CD4-positive, alpha-beta T cell treated with Interleukin-17A for 4 hours (primary cell): Measurements from ENCODE around the gene AMOTL2.

ENCODE experiments used
- DNase-seq: peaks from one replicate; pipeline ENCODE4 v3.0.0-alpha.2; 2020; ENCODE audit warnings: mixed read lengths

AMOTL2 gene

DNA sequence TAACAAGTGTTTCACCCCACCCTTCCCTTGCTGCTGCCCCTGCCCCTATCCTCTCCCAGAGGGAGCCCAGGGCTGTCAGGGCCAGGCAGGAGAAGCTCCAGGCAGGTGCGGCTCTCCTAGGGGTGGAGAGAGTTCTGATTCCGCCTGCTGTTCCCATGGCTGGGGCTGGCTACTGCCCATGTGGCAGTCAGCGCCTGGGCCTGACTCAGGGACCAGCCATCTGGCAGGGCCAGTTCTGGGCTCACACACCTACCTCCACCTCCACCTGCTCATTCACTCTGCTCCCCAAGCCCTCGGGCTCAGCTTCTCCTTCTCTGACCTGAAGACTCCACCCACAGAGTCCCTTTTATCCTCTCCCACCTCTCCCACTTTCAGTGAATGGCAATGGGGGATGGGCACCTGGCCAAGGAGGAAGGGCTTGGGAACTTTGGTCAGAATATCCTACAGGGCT is 23.4 kb downstream of the AMOTL2 start:
- no peak for DNase-seq

GRCh38 chr3:134350266-134350665 is 24.0 kb downstream of the AMOTL2 start:
- DNase-seq = no peak

DNA sequence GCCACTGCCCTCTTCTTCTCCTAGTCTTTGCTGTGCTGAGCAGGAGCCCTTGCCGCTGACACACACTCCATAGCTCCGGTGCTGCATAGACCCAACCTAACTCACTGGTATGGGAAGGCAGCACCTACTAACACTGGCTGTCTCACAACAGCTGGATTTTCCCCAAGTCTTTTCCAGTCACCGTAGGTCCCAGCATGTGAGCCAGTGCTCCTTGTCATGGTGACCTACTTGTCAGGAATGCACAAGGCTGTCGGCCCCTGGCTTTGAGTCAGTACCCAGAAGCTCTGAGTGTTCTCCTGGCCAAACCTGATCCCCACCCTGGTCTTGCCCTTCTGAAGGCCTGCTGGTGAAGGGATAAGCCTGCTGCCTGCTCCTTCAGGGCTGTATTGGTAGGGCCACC is 25.7 kb downstream of the AMOTL2 start:
- DNase-seq = no peak

DNA sequence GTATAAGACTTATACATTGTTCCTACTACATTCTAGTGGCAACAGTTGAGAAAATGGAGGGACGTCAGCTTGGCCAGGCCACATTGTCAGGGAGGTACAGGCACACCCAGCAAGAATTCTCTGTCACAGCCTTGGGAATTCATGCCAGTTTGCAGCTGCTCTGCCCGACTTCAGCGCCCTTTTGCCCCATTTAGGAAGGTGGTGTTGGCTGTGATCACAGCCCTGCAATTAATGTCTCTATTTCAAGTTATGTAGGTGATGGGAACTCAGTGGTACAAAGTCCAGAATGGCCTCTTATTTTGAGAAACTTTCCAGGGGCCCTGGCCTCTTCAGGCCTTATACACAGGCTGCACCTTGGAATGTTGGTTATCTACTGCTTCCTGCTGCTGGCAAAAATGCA is 26.7 kb downstream of the AMOTL2 start:
- DNase-seq = no peak

GRCh38 chr3:134346744-134347143 is 27.5 kb downstream of the AMOTL2 start:
- DNase-seq = no peak

GRCh38 chr3:134345202-134345601 is 29.0 kb downstream of the AMOTL2 start:
- no peak for DNase-seq

DNA sequence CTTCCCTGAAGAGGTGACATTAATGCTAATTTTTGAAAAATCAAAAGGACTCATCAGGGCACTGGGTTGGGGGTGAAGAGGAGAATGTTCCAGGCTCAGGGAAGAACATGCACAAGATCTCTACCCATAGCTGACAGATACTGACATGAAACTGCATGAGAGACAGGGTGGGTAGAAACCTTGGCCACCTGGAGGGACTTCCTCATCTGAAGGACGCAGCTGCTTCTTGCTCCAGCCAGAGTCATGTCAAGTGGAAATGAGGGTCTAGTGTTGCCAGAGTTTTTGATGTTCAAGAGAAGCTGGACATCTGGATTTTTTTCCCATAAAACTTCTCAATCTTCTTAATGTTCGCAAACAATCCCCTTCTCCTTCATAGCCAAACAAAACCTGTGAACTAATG is 29.7 kb downstream of the AMOTL2 start:
- no peak for DNase-seq

GRCh38 chr3:134342259-134342658 is 32.0 kb downstream of the AMOTL2 start:
- no peak for DNase-seq

GRCh38 chr3:134341389-134341788 is 32.9 kb downstream of the AMOTL2 start:
- DNase-seq = no peak

DNA sequence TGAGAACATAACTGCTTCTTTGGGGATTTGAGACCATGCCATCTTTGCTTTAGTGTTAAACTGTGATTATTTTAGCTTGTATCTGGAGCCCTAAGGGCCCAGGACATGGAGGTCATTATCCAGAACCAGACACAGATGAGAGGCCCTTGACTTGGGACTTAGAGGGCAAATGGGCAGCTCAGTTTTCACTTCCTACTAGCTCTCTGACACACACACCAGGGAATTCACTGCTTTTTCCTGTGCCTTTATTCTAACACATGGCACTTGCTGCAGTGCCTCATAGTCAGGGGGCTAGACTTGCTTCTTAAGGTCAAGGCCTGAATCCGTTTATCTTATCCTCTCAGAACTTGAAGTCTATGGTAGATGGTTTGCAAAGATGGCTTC is 33.3 kb downstream of the AMOTL2 start:
- DNase-seq = no peak

- no peak for DNase-seq
Observed at GRCh38 chr3:134340362-134340981, 33.8 kb downstream of the AMOTL2 start.

DNA sequence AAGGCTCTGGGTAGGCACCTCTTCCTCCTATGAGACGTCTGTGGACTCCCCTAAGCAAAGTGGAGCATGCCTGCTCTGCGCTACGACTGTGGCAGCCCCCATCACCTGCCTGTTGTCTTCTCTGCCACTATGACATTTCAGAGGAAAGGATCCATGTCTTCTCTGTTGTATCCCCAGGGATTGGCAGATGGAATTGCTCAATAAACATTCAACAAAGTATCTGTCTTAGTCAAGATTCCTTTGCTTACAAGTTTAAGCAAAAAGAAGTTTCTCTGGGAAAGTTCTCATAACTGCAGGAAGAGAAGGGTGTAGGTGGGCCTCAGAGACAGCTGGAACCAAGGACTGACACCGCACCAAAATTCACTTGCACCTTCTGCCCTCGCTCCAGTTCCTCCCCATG is 34.3 kb downstream of the AMOTL2 start:
- no peak for DNase-seq

DNA sequence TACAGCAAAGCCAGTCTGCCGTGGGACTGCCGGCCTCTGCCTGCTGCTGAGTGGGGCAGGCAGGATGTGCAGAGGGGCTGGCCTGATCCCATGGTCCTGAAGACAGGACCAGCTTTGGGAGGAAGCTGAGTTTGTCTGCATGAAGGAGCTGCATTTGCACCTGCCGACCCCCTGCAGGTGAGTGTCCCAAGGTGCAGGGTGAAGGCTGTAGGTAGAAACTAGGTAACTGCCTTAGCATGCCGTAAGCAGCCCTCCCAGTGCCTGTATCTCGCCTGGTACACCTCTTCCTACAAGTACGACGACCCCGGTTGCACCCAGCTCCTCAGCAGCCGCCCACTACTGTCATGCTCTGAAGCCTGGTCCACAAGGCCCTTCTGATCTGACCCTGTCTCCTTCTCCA is 34.9 kb downstream of the AMOTL2 start:
- no peak for DNase-seq

- DNase-seq = no peak
Observed at GRCh38 chr3:134338516-134339261, 35.6 kb downstream of the AMOTL2 start.

DNA sequence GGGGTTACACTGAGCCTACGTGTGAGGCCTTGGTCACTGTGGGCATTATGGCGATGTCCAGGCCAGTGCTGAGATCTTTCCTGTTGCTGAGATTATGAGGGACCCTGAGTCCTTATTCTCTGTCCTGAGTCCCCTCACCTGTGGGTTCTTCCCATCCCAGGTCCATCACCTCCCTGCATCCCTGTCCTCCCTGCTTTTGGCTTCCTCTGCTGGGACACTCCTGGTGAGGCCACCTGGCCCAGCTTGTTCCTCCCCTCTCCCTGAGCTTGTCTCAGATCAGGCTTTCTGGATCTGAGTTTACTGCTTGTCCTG is 36.1 kb downstream of the AMOTL2 start:
- DNase-seq = no peak

GRCh38 chr3:134337511-134338200 is 36.6 kb downstream of the AMOTL2 start:
- DNase-seq = no peak

DNA sequence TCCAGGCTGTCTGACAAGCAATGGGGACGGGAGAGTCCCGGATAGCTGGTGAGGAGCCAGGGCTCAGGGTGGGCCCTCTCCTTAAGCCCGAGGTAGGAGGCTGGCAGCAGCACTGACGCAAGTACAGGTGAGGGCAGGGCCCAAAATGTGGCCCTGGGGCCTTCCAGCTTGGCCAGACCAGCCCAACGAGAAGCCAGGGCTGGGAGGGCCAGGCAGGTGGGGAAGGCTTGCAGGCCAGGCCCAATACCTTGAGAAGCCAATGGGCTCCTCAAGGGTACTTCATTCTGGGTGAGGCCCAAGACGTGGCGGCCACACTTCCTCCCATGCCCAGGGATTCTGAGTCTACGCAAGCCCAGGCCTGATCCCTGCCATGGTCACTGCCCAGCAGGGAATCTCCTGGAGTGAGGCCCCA is 37.2 kb downstream of the AMOTL2 start:
- DNase-seq = no peak

- no peak for DNase-seq
Observed at GRCh38 chr3:134336587-134336986, 37.7 kb downstream of the AMOTL2 start.

DNA sequence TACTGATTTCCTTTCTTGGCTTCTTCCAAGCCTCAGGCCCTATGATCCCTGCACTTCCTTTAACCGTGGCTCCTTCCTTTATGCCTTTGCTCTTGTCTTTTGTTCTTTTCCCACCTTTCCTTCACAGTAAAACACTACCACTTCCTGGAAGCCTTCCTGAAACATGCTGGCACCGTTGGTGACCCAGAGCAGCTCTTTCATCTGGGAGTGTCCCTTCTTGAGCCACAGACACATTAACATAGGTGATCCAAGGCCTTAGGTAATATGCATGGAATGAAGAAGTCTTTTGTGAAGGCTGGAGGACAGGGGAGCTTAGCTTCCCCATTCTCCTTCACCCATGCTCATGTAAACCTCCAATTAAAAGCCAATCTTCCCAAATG is 39.4 kb downstream of the AMOTL2 start:
- DNase-seq = no peak

DNA sequence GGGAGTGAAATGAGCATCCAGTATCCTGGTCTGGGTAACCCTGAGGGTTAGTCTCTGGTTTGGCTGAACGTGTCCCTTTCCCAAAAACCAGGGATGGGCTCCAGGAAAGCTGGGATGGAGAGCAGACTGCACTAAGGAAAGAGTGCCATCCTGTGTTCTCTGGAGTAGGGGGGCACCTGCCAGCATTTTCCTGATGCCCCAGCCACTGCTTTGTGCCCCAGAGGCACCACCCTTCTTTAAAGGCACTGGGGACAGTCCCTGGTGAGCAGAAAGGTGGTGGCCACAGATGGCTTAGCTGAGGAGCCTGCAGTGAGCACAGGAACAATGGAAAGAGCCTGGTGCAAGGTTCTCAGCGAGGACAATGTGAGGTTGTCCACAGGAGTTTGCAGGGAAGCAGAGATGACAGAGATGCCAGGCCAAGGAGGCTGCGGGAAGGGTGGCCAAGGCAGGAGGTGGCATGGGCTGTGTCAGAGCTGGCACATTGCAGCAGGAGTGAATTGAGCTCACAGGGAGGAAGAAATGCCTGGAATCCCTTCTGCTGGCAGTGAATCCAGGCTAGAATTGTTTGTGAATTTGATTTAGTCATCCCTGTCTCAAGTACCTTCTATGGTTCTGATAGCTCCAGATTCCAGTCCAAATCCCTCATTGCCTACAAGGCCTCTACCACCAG is 39.9 kb downstream of the AMOTL2 start:
- no peak for DNase-seq

DNA sequence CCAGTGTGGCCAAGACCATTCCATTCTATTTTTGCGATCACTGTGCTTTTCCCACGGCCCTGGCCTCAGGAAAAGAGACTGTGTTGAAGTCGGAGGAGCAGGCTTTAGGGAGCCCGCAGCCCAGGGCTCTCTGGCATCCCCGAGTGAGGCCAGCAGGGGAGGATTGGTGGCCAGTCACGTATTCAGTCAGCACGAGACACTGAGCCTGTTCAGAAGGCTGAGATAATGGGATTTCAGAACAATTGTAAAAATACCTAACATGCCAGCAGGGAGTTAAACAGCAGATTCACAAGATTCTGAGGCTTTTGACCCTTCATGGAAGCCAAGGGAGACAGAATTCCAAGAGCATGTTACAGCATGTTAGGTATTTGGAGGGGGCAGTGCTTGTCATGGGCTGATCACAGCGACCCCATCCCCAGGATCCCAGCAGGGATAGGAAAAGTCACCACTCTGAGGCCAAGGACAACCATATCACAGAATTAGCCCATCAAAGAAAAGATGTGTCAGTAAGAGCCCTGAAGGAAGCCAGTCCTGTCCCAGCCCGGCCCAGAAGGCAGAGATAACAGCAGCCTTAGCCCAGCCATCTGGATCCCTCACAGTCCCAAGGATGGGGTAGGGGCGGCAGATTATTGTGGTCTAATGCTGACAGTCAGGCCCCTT is 40.6 kb downstream of the AMOTL2 start:
- DNase-seq = no peak

- no peak for DNase-seq
Observed at GRCh38 chr3:134332344-134332743, 41.9 kb downstream of the AMOTL2 start.

- DNase-seq = no peak
Observed at GRCh38 chr3:134331811-134332199, 42.4 kb downstream of the AMOTL2 start.
